Lower leg skin (tissue), 3 donors: Measurements from ENCODE around the gene CHML.

Experiments
- POLR2A ChIP-seq, 2 donors: fragments of 450-650 bp; IDR thresholded peaks; one replicate each; pipeline ENCODE4 v1.6.1; 2016 to 2017; ENCODE audit warnings: antibody characterized with exemption in 2 of 2, mild to moderate bottlenecking in 1 of 2, moderate library complexity in 1 of 2
- TF ChIP-seq, protein P1 (sequence below), 3 donors: fragments of 450-650 bp; IDR thresholded peaks; one replicate each; pipeline ENCODE4 v1.5.1; 2016; ENCODE audit warnings: antibody characterized with exemption in 3 of 3, mild to moderate bottlenecking in 3 of 3, moderate library complexity in 2 of 3

DNA sequence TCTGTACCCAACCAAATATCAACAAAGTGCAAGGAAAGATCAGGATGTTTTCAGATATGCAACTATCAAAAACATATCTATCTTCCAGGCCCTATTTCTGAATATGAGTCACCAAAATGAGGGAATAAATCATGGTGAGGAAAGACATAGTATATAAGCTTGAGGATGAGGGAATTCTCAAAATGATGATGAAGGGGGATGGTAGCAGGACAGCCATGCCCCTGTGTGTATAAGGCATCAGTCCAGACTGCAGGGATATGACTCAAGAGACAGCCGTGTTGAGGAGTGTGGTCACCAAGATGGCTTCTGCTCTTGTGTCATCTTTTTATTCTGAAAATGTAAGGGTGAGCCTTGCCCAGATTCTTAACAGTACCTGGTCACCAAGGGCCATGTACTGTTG lies 7.5 kb upstream of the CHML start:
- TF ChIP-seq, protein P1, sequence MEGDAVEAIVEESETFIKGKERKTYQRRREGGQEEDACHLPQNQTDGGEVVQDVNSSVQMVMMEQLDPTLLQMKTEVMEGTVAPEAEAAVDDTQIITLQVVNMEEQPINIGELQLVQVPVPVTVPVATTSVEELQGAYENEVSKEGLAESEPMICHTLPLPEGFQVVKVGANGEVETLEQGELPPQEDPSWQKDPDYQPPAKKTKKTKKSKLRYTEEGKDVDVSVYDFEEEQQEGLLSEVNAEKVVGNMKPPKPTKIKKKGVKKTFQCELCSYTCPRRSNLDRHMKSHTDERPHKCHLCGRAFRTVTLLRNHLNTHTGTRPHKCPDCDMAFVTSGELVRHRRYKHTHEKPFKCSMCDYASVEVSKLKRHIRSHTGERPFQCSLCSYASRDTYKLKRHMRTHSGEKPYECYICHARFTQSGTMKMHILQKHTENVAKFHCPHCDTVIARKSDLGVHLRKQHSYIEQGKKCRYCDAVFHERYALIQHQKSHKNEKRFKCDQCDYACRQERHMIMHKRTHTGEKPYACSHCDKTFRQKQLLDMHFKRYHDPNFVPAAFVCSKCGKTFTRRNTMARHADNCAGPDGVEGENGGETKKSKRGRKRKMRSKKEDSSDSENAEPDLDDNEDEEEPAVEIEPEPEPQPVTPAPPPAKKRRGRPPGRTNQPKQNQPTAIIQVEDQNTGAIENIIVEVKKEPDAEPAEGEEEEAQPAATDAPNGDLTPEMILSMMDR (IDR thresholded peaks at IDR 0.05): no peak
- TF ChIP-seq POLR2A (IDR thresholded peaks at IDR 0.05): no peak
